ENCODE results near the gene PPBP.

The PPBP gene

GRCh38 chr4:73988061-73988460 is at the start of gene PPBP:
TSS of gene PPBP (minus strand) at chr4:73988190. CDS start at chr4:73988103, 87 bp downstream.
- FAIRE-seq = no peak

GRCh38 chr4:74037076-74037955 is 49.3 kb upstream of the PPBP start:
- no peak for FAIRE-seq

- FAIRE-seq = no peak
Observed at GRCh38 chr4:74033739-74034138, 45.7 kb upstream of the PPBP start.

- FAIRE-seq = no peak
Observed at GRCh38 chr4:74032064-74032463, 44.1 kb upstream of the PPBP start.

GRCh38 chr4:74031576-74031975 is 43.6 kb upstream of the PPBP start:
- FAIRE-seq = no peak

- no peak for FAIRE-seq
Observed at GRCh38 chr4:74030285-74030684, 42.3 kb upstream of the PPBP start.

GRCh38 chr4:74028504-74028903 is 40.5 kb upstream of the PPBP start:
- FAIRE-seq = no peak

- no peak for FAIRE-seq
Observed at GRCh38 chr4:74023709-74024108, 35.7 kb upstream of the PPBP start.

- FAIRE-seq = no peak
Observed at GRCh38 chr4:74021601-74022000, 33.6 kb upstream of the PPBP start.

GRCh38 chr4:74018771-74019170 is 30.8 kb upstream of the PPBP start:
- FAIRE-seq = no peak

- FAIRE-seq = no peak
Observed at GRCh38 chr4:74018116-74018515, 30.1 kb upstream of the PPBP start.

GRCh38 chr4:74016068-74016467 is 28.1 kb upstream of the PPBP start:
- FAIRE-seq = no peak

GRCh38 chr4:74015126-74015780 is 27.3 kb upstream of the PPBP start:
- FAIRE-seq = no peak

- no peak for FAIRE-seq
Observed at GRCh38 chr4:74014332-74014731, 26.3 kb upstream of the PPBP start.

- no peak for FAIRE-seq
Observed at GRCh38 chr4:74013264-74013663, 25.3 kb upstream of the PPBP start.

GRCh38 chr4:74012130-74012529 is 24.1 kb upstream of the PPBP start:
- no peak for FAIRE-seq

GRCh38 chr4:74009307-74009706 is 21.3 kb upstream of the PPBP start:
- no peak for FAIRE-seq

- FAIRE-seq = no peak
Observed at GRCh38 chr4:74006009-74006476, 18.1 kb upstream of the PPBP start.

- FAIRE-seq = no peak
Observed at GRCh38 chr4:74005528-74005927, 17.5 kb upstream of the PPBP start.

GRCh38 chr4:74004668-74005067 is 16.7 kb upstream of the PPBP start:
- no peak for FAIRE-seq

- FAIRE-seq = no peak
Observed at GRCh38 chr4:74000301-74000700, 12.3 kb upstream of the PPBP start.

- FAIRE-seq = no peak
Observed at GRCh38 chr4:73998040-73999011, 10.3 kb upstream of the PPBP start, which contains the start of gene CXCL5. TSS of gene CXCL5 (minus strand) at chr4:73998677. CDS start at chr4:73998581, 96 bp downstream.

GRCh38 chr4:73992050-73992449 is 4.1 kb upstream of the PPBP start:
- FAIRE-seq = no peak
